ENCODE results near the gene ZBTB39. TPM values are rescaled to one million over a fixed set of nuclear protein-coding genes. Genes with fewer than 3 reads are reported as not detected.
"Not testable (repeated sequence)": the region's sequence is repeated elsewhere in the genome, so short reads cannot be mapped to it uniquely, and the experiment has no call there.

Gene ZBTB39
- total and polyA plus RNA-seq, 2 donors from 2014 or later: 1.4 to 6.6 TPM

GRCh38 chr12:56978397-56979138 lies 27.8 kb downstream of the ZBTB39 start:
- intact Hi-C loops (cut with DNase I): no loop called here
- Histone ChIP-seq H3K9me3 (ENCODE audit: control insufficient read depth in 2 of 3, insufficient read depth in 1 of 3, low read length in 3 of 3) (no peaks in the 10 kb centered on the region), H3K27ac (ENCODE audit: low read depth in 2 of 2, low read length in 2 of 2) (no peak overlapping the region), H3K36me3 (ENCODE audit: control insufficient read depth in 2 of 3, insufficient read depth in 3 of 3, low read length in 3 of 3) (no peaks in the 10 kb centered on the region), H3K27me3 (ENCODE audit: control insufficient read depth, insufficient read depth, low read length) (no peaks in the 10 kb centered on the region), H3K9ac (ENCODE audit: low read length in 3 of 3) (no peak overlapping the region), H3K4me1 (ENCODE audit: control insufficient read depth in 2 of 3, insufficient read depth in 2 of 3, low read depth in 1 of 3, low read length in 3 of 3) (no peaks in the 10 kb centered on the region), H3K4me3 (ENCODE audit: low read length in 3 of 3) (no peak overlapping the region)
- DNase-seq (no peak), FAIRE-seq (no peak)
- TF ChIP-seq CTCF (IDR thresholded peaks at IDR 0.05; ENCODE audit: borderline replicate concordance, extremely low read depth, insufficient read depth): no peak

GRCh38 chr12:56977361-56977760 lies 29.0 kb downstream of the ZBTB39 start:
- H3K4me1 ChIP-seq (ENCODE audit: control insufficient read depth in 2 of 3, insufficient read depth in 2 of 3, low read depth in 1 of 3, low read length in 3 of 3); H3K36me3 ChIP-seq (ENCODE audit: control insufficient read depth in 2 of 3, insufficient read depth in 3 of 3, low read length in 3 of 3); H3K27me3 ChIP-seq (ENCODE audit: control insufficient read depth, insufficient read depth, low read length); DNase-seq; H3K4me3 ChIP-seq (ENCODE audit: low read length in 3 of 3); intact Hi-C loops (cut with DNase I); H3K9me3 ChIP-seq (ENCODE audit: control insufficient read depth in 2 of 3, insufficient read depth in 1 of 3, low read length in 3 of 3); FAIRE-seq; H3K27ac ChIP-seq (ENCODE audit: low read depth in 2 of 2, low read length in 2 of 2); H3K9ac ChIP-seq (ENCODE audit: low read length in 3 of 3): not testable (repeated sequence)

- intact Hi-C loops (cut with DNase I); H3K9ac ChIP-seq (ENCODE audit: low read length in 3 of 3); H3K4me3 ChIP-seq (ENCODE audit: low read length in 3 of 3); H3K4me1 ChIP-seq (ENCODE audit: control insufficient read depth in 2 of 3, insufficient read depth in 2 of 3, low read depth in 1 of 3, low read length in 3 of 3); H3K27me3 ChIP-seq (ENCODE audit: control insufficient read depth, insufficient read depth, low read length); DNase-seq; FAIRE-seq; H3K27ac ChIP-seq (ENCODE audit: low read depth in 2 of 2, low read length in 2 of 2); H3K36me3 ChIP-seq (ENCODE audit: control insufficient read depth in 2 of 3, insufficient read depth in 3 of 3, low read length in 3 of 3); H3K9me3 ChIP-seq (ENCODE audit: control insufficient read depth in 2 of 3, insufficient read depth in 1 of 3, low read length in 3 of 3): not testable (repeated sequence)
Observed at GRCh38 chr12:56974224-56974623, 32.1 kb downstream of the ZBTB39 start.

DNA sequence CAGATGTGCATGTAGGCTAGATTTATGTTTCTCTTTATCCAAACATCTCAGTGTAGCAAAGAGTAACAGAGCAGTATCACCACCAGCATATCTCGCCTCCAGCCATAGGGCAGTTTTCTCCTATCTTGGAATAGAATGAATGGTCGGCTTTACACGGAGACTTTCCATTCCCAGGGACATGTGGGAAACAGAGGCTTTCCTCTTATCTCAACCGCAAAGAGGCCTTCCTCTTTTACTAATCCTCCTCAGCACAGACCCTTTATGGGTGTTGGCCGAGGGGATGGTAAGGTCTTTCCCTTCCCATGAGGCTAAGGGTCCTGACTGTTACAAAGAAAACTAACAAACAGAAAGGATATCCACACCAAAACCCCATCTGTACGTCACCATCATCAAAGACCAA lies 37.4 kb downstream of the ZBTB39 start:
- FAIRE-seq; DNase-seq; intact Hi-C loops (cut with DNase I); H3K36me3 ChIP-seq (ENCODE audit: control insufficient read depth in 2 of 3, insufficient read depth in 3 of 3, low read length in 3 of 3); H3K27ac ChIP-seq (ENCODE audit: low read depth in 2 of 2, low read length in 2 of 2); H3K4me1 ChIP-seq (ENCODE audit: control insufficient read depth in 2 of 3, insufficient read depth in 2 of 3, low read depth in 1 of 3, low read length in 3 of 3); H3K9ac ChIP-seq (ENCODE audit: low read length in 3 of 3); H3K27me3 ChIP-seq (ENCODE audit: control insufficient read depth, insufficient read depth, low read length); H3K4me3 ChIP-seq (ENCODE audit: low read length in 3 of 3); H3K9me3 ChIP-seq (ENCODE audit: control insufficient read depth in 2 of 3, insufficient read depth in 1 of 3, low read length in 3 of 3): not testable (repeated sequence)

- intact Hi-C loops (cut with DNase I); H3K27me3 ChIP-seq (ENCODE audit: control insufficient read depth, insufficient read depth, low read length); H3K9me3 ChIP-seq (ENCODE audit: control insufficient read depth in 2 of 3, insufficient read depth in 1 of 3, low read length in 3 of 3); H3K4me1 ChIP-seq (ENCODE audit: control insufficient read depth in 2 of 3, insufficient read depth in 2 of 3, low read depth in 1 of 3, low read length in 3 of 3); H3K4me3 ChIP-seq (ENCODE audit: low read length in 3 of 3); H3K36me3 ChIP-seq (ENCODE audit: control insufficient read depth in 2 of 3, insufficient read depth in 3 of 3, low read length in 3 of 3); DNase-seq; H3K9ac ChIP-seq (ENCODE audit: low read length in 3 of 3); H3K27ac ChIP-seq (ENCODE audit: low read depth in 2 of 2, low read length in 2 of 2); FAIRE-seq: not testable (repeated sequence)
Observed at GRCh38 chr12:56965997-56966642, 40.2 kb downstream of the ZBTB39 start.

- H3K27ac ChIP-seq (ENCODE audit: low read depth in 2 of 2, low read length in 2 of 2); H3K36me3 ChIP-seq (ENCODE audit: control insufficient read depth in 2 of 3, insufficient read depth in 3 of 3, low read length in 3 of 3); FAIRE-seq; H3K9ac ChIP-seq (ENCODE audit: low read length in 3 of 3); intact Hi-C loops (cut with DNase I); H3K4me3 ChIP-seq (ENCODE audit: low read length in 3 of 3); H3K9me3 ChIP-seq (ENCODE audit: control insufficient read depth in 2 of 3, insufficient read depth in 1 of 3, low read length in 3 of 3); DNase-seq; H3K27me3 ChIP-seq (ENCODE audit: control insufficient read depth, insufficient read depth, low read length); H3K4me1 ChIP-seq (ENCODE audit: control insufficient read depth in 2 of 3, insufficient read depth in 2 of 3, low read depth in 1 of 3, low read length in 3 of 3): not testable (repeated sequence)
Observed at GRCh38 chr12:56965124-56965523, 41.2 kb downstream of the ZBTB39 start.

DNA sequence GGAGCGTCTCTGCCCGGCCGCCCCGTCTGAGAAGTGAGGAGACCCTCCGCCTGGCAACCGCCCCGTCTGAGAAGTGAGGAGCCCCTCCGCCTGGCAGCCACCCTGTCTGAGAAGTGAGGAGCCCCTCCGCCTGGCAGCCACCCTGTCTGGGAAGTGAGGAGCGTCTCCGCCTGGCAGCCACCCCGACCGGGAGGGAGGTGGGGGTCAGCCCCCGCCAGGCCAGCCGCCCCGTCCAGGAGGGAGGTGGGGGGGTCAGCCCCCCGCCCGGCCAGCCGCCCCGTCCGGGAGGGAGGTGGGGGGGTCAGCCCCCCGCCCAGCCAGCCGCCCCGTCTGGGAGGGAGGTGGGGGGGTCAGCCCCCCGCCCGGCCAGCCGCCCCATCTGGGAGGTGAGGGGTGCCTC lies 42.8 kb downstream of the ZBTB39 start:
- DNase-seq; H3K27ac ChIP-seq (ENCODE audit: low read depth in 2 of 2, low read length in 2 of 2); FAIRE-seq; intact Hi-C loops (cut with DNase I); H3K36me3 ChIP-seq (ENCODE audit: control insufficient read depth in 2 of 3, insufficient read depth in 3 of 3, low read length in 3 of 3); H3K9ac ChIP-seq (ENCODE audit: low read length in 3 of 3); H3K9me3 ChIP-seq (ENCODE audit: control insufficient read depth in 2 of 3, insufficient read depth in 1 of 3, low read length in 3 of 3); H3K4me3 ChIP-seq (ENCODE audit: low read length in 3 of 3); H3K4me1 ChIP-seq (ENCODE audit: control insufficient read depth in 2 of 3, insufficient read depth in 2 of 3, low read depth in 1 of 3, low read length in 3 of 3); H3K27me3 ChIP-seq (ENCODE audit: control insufficient read depth, insufficient read depth, low read length): not testable (repeated sequence)
